GM21390 (cell line): Measurements from ENCODE around the gene ARID5B.

Experiments used
- ATAC-seq: cut with Tn5 transposase; IDR thresholded peaks from one replicate; pipeline ENCODE4 v1.9.1; 2021; ENCODE audit not compliant: unreplicated experiment

ARID5B gene

GRCh38 chr10:61904733-61905725 is 3.5 kb downstream of the ARID5B start:
- peak; percentile 37 for ATAC-seq

- no peak for ATAC-seq
These were observed 4.5 kb downstream of the ARID5B start for GRCh38 chr10:61905837-61906561.

- ATAC-seq, result no peak
These were observed 5.0 kb downstream of the ARID5B start for GRCh38 chr10:61906562-61906901.

- no peak for ATAC-seq
These were observed 5.5 kb downstream of the ARID5B start for GRCh38 chr10:61907011-61907410.

- no peak for ATAC-seq
These were observed 6.1 kb downstream of the ARID5B start for GRCh38 chr10:61907587-61907986.

GRCh38 chr10:61910226-61910805 is 8.8 kb downstream of the ARID5B start:
- ATAC-seq, result no peak

GRCh38 chr10:61910894-61911293 is 9.4 kb downstream of the ARID5B start:
- ATAC-seq, result no peak

- ATAC-seq, result no peak
These were observed 9.9 kb downstream of the ARID5B start for GRCh38 chr10:61911425-61911824.

GRCh38 chr10:61912981-61913380 is 11.5 kb downstream of the ARID5B start:
- ATAC-seq, result no peak

GRCh38 chr10:61918140-61918539 is 16.6 kb downstream of the ARID5B start:
- no peak for ATAC-seq

GRCh38 chr10:61918989-61919388 is 17.5 kb downstream of the ARID5B start:
- ATAC-seq, result no peak

GRCh38 chr10:61919646-61920215 is 18.2 kb downstream of the ARID5B start:
- no peak for ATAC-seq

GRCh38 chr10:61921143-61921542 is 19.6 kb downstream of the ARID5B start:
- no peak for ATAC-seq

- ATAC-seq, result no peak
These were observed 21.9 kb downstream of the ARID5B start for GRCh38 chr10:61923210-61923949.

GRCh38 chr10:61923950-61924274 is 22.4 kb downstream of the ARID5B start:
- no peak for ATAC-seq

GRCh38 chr10:61929555-61929954 is 28.1 kb downstream of the ARID5B start:
- no peak for ATAC-seq

GRCh38 chr10:61931620-61932332 is 30.3 kb downstream of the ARID5B start:
- no peak for ATAC-seq

GRCh38 chr10:61933859-61934555 is 32.5 kb downstream of the ARID5B start:
- no peak for ATAC-seq

GRCh38 chr10:61935077-61935476 is 33.6 kb downstream of the ARID5B start:
- no peak for ATAC-seq

- ATAC-seq, result no peak
These were observed 35.3 kb downstream of the ARID5B start for GRCh38 chr10:61936770-61937169.
